Neural progenitor cell (in vitro differentiated cells): ENCODE data around the gene MROH2A.

Source experiments
- CTCF ChIP-seq: fragments of 200-600 bp; sonication (generic); IDR thresholded peaks from 2 replicates; pipeline ENCODE4 v1.5.1; 2017; ENCODE audit warnings: antibody characterized with exemption, mild to moderate bottlenecking
- EZH2 ChIP-seq: fragments of 200-600 bp; sonication (generic); IDR thresholded peaks from 2 replicates; pipeline ENCODE4 v1.6.1; 2017; ENCODE audit warnings: antibody characterized with exemption, mild to moderate bottlenecking, moderate library complexity
- EZH2phosphoT487 ChIP-seq: fragments of 200-600 bp; sonication (generic); IDR thresholded peaks from 2 replicates; pipeline ENCODE4 v1.6.1; 2017; ENCODE audit warnings: antibody characterized with exemption

GRCh38 chr2:233810385-233810784 lies 32.3 kb downstream of the MROH2A start:
- no peak for TF ChIP-seq CTCF
- no peak for TF ChIP-seq EZH2
- no peak for TF ChIP-seq EZH2phosphoT487
